Kidney tubule cell (primary cell): ENCODE results near the gene KCTD1.
A peak's percentile ranks its signal among the peaks of the same experiment; 100 is the strongest.

Experiments used
- DNase-seq: peaks from one replicate; pipeline ENCODE4 v3.0.0-alpha.2; 2018; ENCODE audit warnings: low spot score

Gene KCTD1

GRCh38 chr18:26548415-26549262, at the start of gene KCTD1:
Gene KCTD1 (minus strand): TSS chr18:26548553. CDS start chr18:26548536, 17 bp downstream.
- DNase-seq: peak; percentile 93

GRCh38 chr18:26593365-26594320, 45.3 kb upstream of the KCTD1 start:
- no peak for DNase-seq

GRCh38 chr18:26584745-26585144, 36.4 kb upstream of the KCTD1 start:
- DNase-seq: no peak

GRCh38 chr18:26579941-26580618, 31.7 kb upstream of the KCTD1 start:
- DNase-seq: peak; percentile 72

- DNase-seq: peak; percentile 11
These were observed 27.5 kb upstream of the KCTD1 start for GRCh38 chr18:26575865-26576217.

- peak; percentile 53 for DNase-seq
These were observed 26.9 kb upstream of the KCTD1 start for GRCh38 chr18:26574958-26575864.

- DNase-seq: peak; percentile 31
These were observed 20.7 kb upstream of the KCTD1 start for GRCh38 chr18:26568926-26569665.

- DNase-seq: no peak
These were observed 20.2 kb upstream of the KCTD1 start for GRCh38 chr18:26568513-26568912.

- no peak for DNase-seq
These were observed 18.7 kb upstream of the KCTD1 start for GRCh38 chr18:26566874-26567555.

- no peak for DNase-seq
These were observed 17.2 kb upstream of the KCTD1 start for GRCh38 chr18:26565514-26565913.

GRCh38 chr18:26563024-26563423, 14.7 kb upstream of the KCTD1 start:
- DNase-seq: no peak

GRCh38 chr18:26562568-26562967, 14.2 kb upstream of the KCTD1 start:
- no peak for DNase-seq

GRCh38 chr18:26561769-26562168, 13.4 kb upstream of the KCTD1 start:
- no peak for DNase-seq

GRCh38 chr18:26556573-26556972, 8.2 kb upstream of the KCTD1 start:
- DNase-seq: peak; percentile 48

- no peak for DNase-seq
These were observed 7.6 kb upstream of the KCTD1 start for GRCh38 chr18:26555804-26556553.

GRCh38 chr18:26553943-26554342, 5.6 kb upstream of the KCTD1 start:
- no peak for DNase-seq

GRCh38 chr18:26551695-26552081, 3.3 kb upstream of the KCTD1 start:
- DNase-seq: no peak

GRCh38 chr18:26550998-26551694, 2.8 kb upstream of the KCTD1 start:
- peak; percentile 30 for DNase-seq
